RWPE1 (cell line): Measurements from ENCODE around the gene CNPY3.

Experiments used
- CTCF ChIA-PET: fragments of 350-600 bp; sonication (Branson Sonifier 250); formaldehyde crosslinking; extraction: SDS; loops from one replicate; lab custom pipeline; 2021; lab: Yijun Ruan, JAX
- POLR2A ChIA-PET: fragments of 400-600 bp; formaldehyde crosslinking; extraction: SDS; loops from one replicate; lab custom pipeline; 2020; ENCODE audit warnings: antibody characterized with exemption; ENCODE audit not compliant: low non-redundant PET; lab: Yijun Ruan, JAX
- DNase-seq: peaks from one replicate; pipeline ENCODE4 v3.0.0; 2012; ENCODE audit warnings: low spot score
- H3K27ac ChIP-seq: fragments of 450-650 bp; 2 replicates; pipeline ENCODE4 v1.5.1; 2017
- TF ChIP-seq, protein P1 (sequence below): fragments of 450-650 bp; conservative IDR thresholded peaks from 2 replicates; pipeline ENCODE4 v1.5.1; 2017; ENCODE audit warnings: low read depth, mild to moderate bottlenecking

CNPY3 gene

GRCh38 chr6:42978487-42978838 lies 49.2 kb downstream of the CNPY3 start:
- TF ChIP-seq, protein P1, sequence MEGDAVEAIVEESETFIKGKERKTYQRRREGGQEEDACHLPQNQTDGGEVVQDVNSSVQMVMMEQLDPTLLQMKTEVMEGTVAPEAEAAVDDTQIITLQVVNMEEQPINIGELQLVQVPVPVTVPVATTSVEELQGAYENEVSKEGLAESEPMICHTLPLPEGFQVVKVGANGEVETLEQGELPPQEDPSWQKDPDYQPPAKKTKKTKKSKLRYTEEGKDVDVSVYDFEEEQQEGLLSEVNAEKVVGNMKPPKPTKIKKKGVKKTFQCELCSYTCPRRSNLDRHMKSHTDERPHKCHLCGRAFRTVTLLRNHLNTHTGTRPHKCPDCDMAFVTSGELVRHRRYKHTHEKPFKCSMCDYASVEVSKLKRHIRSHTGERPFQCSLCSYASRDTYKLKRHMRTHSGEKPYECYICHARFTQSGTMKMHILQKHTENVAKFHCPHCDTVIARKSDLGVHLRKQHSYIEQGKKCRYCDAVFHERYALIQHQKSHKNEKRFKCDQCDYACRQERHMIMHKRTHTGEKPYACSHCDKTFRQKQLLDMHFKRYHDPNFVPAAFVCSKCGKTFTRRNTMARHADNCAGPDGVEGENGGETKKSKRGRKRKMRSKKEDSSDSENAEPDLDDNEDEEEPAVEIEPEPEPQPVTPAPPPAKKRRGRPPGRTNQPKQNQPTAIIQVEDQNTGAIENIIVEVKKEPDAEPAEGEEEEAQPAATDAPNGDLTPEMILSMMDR = no peak
- H3K27ac ChIP-seq = peak overlapping the region; percentile 94
- CTCF ChIA-PET = interaction anchor here (0.6 to 1.9 kb wide), 3 partner anchors 9 to 211 kb away, joined by 3 to 6 read pairs (median 3); no protein-coding TSS in a partner anchor
- peak; percentile 38 for DNase-seq
- POLR2A ChIA-PET = interaction anchor here (0.5 to 2.0 kb wide), 5 partner anchors 8 to 808 kb away, joined by 4 to 9 read pairs (median 6); partner anchors contain the start of genes CNPY3, CUL7 and KLHDC3

- TF ChIP-seq, protein P1 = no peak
- ChIA-PET CTCF (interaction anchor here (0.6 to 1.9 kb wide), 4 partner anchors 8 to 210 kb away, joined by 3 to 6 read pairs (median 3); no protein-coding TSS in a partner anchor), POLR2A (interaction anchor here (0.5 to 2.0 kb wide), 7 partner anchors 8 to 808 kb away, joined by 4 to 9 read pairs (median 6); partner anchors contain the start of genes CNPY3, CUL7 and KLHDC3)
- H3K27ac ChIP-seq = peak within 1 kb of the TSS; percentile 94
- DNase-seq = peak; percentile 59
Observed at GRCh38 chr6:42978839-42979522, 49.7 kb downstream of the CNPY3 start, which contains the start of gene PEX6. TSS of gene PEX6 (minus strand) at chr6:42979181. CDS start at chr6:42979150, 31 bp downstream.

GRCh38 chr6:42979523-42980177 lies 50.4 kb downstream of the CNPY3 start:
- peak overlapping the region; percentile 94 for H3K27ac ChIP-seq
- DNase-seq = peak; percentile 74
- CTCF ChIA-PET = interaction anchor here (0.7 to 1.9 kb wide), 4 partner anchors 8 to 97 kb away, joined by 3 to 6 read pairs (median 3); no protein-coding TSS in a partner anchor
- POLR2A ChIA-PET = interaction anchor here (0.5 to 2.0 kb wide), 4 partner anchors 35 to 264 kb away, joined by 4 to 6 read pairs (median 5); partner anchors contain the start of genes CUL7 and KLHDC3
- TF ChIP-seq, protein P1 = no peak

DNA sequence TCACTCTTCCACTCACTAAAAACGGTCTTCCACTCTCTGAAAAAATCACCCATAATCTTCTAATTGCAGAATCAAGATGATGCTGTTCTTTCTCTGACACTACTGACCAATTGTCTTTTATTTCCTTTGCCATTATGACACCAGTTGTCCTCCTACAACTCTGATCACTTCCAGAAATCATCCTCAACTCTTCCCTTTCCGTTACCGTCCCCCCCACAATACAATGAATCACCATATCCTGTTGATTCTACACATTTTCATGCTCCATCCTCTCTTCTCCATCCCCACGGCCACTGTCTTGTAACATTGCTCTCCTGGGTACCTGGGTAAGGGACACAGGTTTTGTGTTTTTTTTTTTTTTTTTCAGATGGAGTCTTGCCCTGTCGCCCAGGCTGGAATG lies 52.6 kb downstream of the CNPY3 start:
- DNase-seq = no peak
- ChIA-PET CTCF (interaction anchor here (1.0 kb wide), 1 partner anchor 161 kb away, joined by 3 read pairs; no protein-coding TSS in a partner anchor), POLR2A (no interaction called here)
- H3K27ac ChIP-seq = no peak overlapping the region
- TF ChIP-seq, protein P1 = no peak

GRCh38 chr6:42984001-42984923 lies 55.0 kb downstream of the CNPY3 start, which contains the start of gene PPP2R5D:
TSS of gene PPP2R5D (plus strand) at chr6:42984570. CDS start at chr6:42984678, 108 bp downstream.
- peak within 1 kb of the TSS; percentile 82 for H3K27ac ChIP-seq
- POLR2A ChIA-PET = interaction anchor here (0.6 to 1.1 kb wide), 5 partner anchors 10 to 37 kb away, joined by 3 to 4 read pairs (median 3); partner anchors contain the start of genes MEA1 and RRP36
- CTCF ChIA-PET = interaction anchor here (0.5 to 1.0 kb wide), 4 partner anchors 83 to 209 kb away, joined by 3 read pairs; no protein-coding TSS in a partner anchor
- TF ChIP-seq, protein P1 = no peak
- peak; percentile 97 for DNase-seq
